ENCODE data around the gene C20orf204.

The C20orf204 gene

GRCh38 chr20:64042054-64042781, 6.2 kb downstream of the C20orf204 start:
- DNase-seq, result no peak

GRCh38 chr20:64043768-64044167, 7.8 kb downstream of the C20orf204 start:
- no peak for DNase-seq

- DNase-seq, result no peak
Observed at GRCh38 chr20:64044484-64045247, 8.7 kb downstream of the C20orf204 start.

- no peak for DNase-seq
Observed at GRCh38 chr20:64045346-64046011, 9.5 kb downstream of the C20orf204 start.

- DNase-seq, result no peak
Observed at GRCh38 chr20:64047046-64047389, 11.0 kb downstream of the C20orf204 start.

GRCh38 chr20:64047968-64048401, 12.0 kb downstream of the C20orf204 start:
- DNase-seq, result no peak

- no peak for DNase-seq
Observed at GRCh38 chr20:64048402-64049044, 12.5 kb downstream of the C20orf204 start.

GRCh38 chr20:64049060-64049877, 13.3 kb downstream of the C20orf204 start, which contains the start of gene SOX18:
Gene SOX18, minus strand, starts transcription at chr20:64049639. Its CDS starts 123 bp downstream, at chr20:64049516.
- DNase-seq, result no peak

- DNase-seq, result no peak
Observed at GRCh38 chr20:64049878-64050260, 13.9 kb downstream of the C20orf204 start.

GRCh38 chr20:64050261-64051032, 14.5 kb downstream of the C20orf204 start:
- no peak for DNase-seq

GRCh38 chr20:64051033-64051452, 15.1 kb downstream of the C20orf204 start:
- DNase-seq, result no peak

- no peak for DNase-seq
Observed at GRCh38 chr20:64051561-64052325, 15.8 kb downstream of the C20orf204 start.

- DNase-seq, result no peak
Observed at GRCh38 chr20:64052326-64052722, 16.3 kb downstream of the C20orf204 start.

- DNase-seq, result no peak
Observed at GRCh38 chr20:64052987-64053840, 17.2 kb downstream of the C20orf204 start.

- DNase-seq, result no peak
Observed at GRCh38 chr20:64053841-64054661, 18.1 kb downstream of the C20orf204 start.

GRCh38 chr20:64055396-64055892, 19.5 kb downstream of the C20orf204 start:
- no peak for DNase-seq

GRCh38 chr20:64055893-64056638, 20.1 kb downstream of the C20orf204 start:
- no peak for DNase-seq

- no peak for DNase-seq
Observed at GRCh38 chr20:64056639-64056888, 20.6 kb downstream of the C20orf204 start.

All from NCI-H510A (cell line).